CD4-positive, alpha-beta T cell (primary cell): ENCODE results near the gene DOCK9. TPM values are rescaled to one million over a fixed set of nuclear protein-coding genes. Genes with fewer than 3 reads are reported as not detected.

Experiments
- ATAC-seq: fragments of 200-7000 bp; cut with Tn5 transposase; one replicate; pipeline ENCODE4 v1.10.0; 2022; ENCODE audit warnings: mild to moderate bottlenecking; ENCODE audit not compliant: poor library complexity
- CTCF ChIA-PET: fragments of 350-600 bp; sonication (Branson Sonifier 250); formaldehyde crosslinking; loops from one replicate; lab custom pipeline; 2021; ENCODE audit warnings: antibody characterized with exemption, inconsistent platforms; lab: Charles Lee
- POLR2A ChIA-PET: fragments of 350-600 bp; sonication (Branson Sonifier 250); formaldehyde crosslinking; loops from one replicate; lab custom pipeline; 2021; ENCODE audit warnings: antibody characterized with exemption, inconsistent platforms; lab: Charles Lee
- DNase-seq, 14 experiments: peaks; one replicate each; pipeline ENCODE4 v3.0.0-alpha.2; 2013 to 2020; ENCODE audit warnings: mixed read lengths in 2 of 14
- H3K27ac ChIP-seq, 2 donors: one replicate each; pipeline versions ENCODE4 v1.5.1 to v1.7.0; 2013; ENCODE audit warnings: low read length in 2 of 2, low read depth in 1 of 2, mild to moderate bottlenecking in 1 of 2
- H3K27me3 ChIP-seq, 2 experiments: 1 replicate in 1 of 2; 2 replicates in 1 of 2; pipeline versions ENCODE4 v1.6.1 to v1.7.0; 2013; ENCODE audit warnings: low read length in 2 of 2, control low read depth in 1 of 2, mild to moderate bottlenecking in 1 of 2, moderate library complexity in 1 of 2; ENCODE audit not compliant: insufficient read depth in 2 of 2, control insufficient read depth in 1 of 2
- H3K36me3 ChIP-seq: one replicate; pipeline ENCODE4 v1.6.1; 2013; ENCODE audit warnings: low read length, control low read depth; ENCODE audit not compliant: insufficient read depth
- H3K4me1 ChIP-seq: one replicate; pipeline ENCODE4 v1.6.1; 2013; ENCODE audit warnings: low read length, control low read depth; ENCODE audit not compliant: insufficient read depth
- H3K4me3 ChIP-seq: one replicate; pipeline ENCODE4 v1.5.1; 2013; ENCODE audit warnings: mild to moderate bottlenecking, low read length, moderate library complexity
- H3K9me3 ChIP-seq, 2 experiments: 1 replicate in 1 of 2; 2 replicates in 1 of 2; pipeline versions ENCODE4 v1.6.1 to v1.7.0; 2013; ENCODE audit warnings: low read length in 2 of 2, mild to moderate bottlenecking in 2 of 2, control low read depth in 1 of 2, moderate library complexity in 1 of 2; ENCODE audit not compliant: control insufficient read depth in 1 of 2, insufficient read depth in 1 of 2
- H3K27ac Mint-ChIP-seq: one replicate; pipeline ENCODE4 v1.8.0; 2020; ENCODE audit warnings: mixed read lengths
- H3K27me3 Mint-ChIP-seq: one replicate; pipeline ENCODE4 v1.8.0; 2021; ENCODE audit warnings: mixed read lengths
- H3K36me3 Mint-ChIP-seq: one replicate; pipeline ENCODE4 v1.8.0; 2021; ENCODE audit warnings: low read depth, mixed read lengths
- H3K4me1 Mint-ChIP-seq: one replicate; pipeline ENCODE4 v1.8.0; 2021; ENCODE audit warnings: low read depth, mixed read lengths
- H3K4me3 Mint-ChIP-seq: one replicate; pipeline ENCODE4 v1.8.0; 2020; ENCODE audit warnings: mild to moderate bottlenecking, mixed read lengths
- H3K9me3 Mint-ChIP-seq: one replicate; pipeline ENCODE4 v1.8.0; 2020; ENCODE audit warnings: mixed read lengths
- CTCF ChIP-seq: fragments of 200-600 bp; IDR thresholded peaks from one replicate; pipeline ENCODE4 v1.8.0; 2022; ENCODE audit warnings: antibody characterized with exemption, mild to moderate bottlenecking
- intact Hi-C, 2 experiments: fragments of 100-400 bp; cut with DNase I in 1 of 2; cut with micrococcal nuclease in 1 of 2; formaldehyde crosslinking; loops; one replicate each; pipeline versions ENCODE4 v1.15.1 to v1.9.0; 2023 to 2025; cut with DNase I, micrococcal nuclease
- total RNA-seq, 174 experiments: library from RNA in 2 of 174; stranded (reverse) in 2 of 174; gene quantifications; one replicate each; pipeline ENCODE4 v1.2.3 and lab custom pipeline; 2021 to 2026

The DOCK9 gene
- total RNA-seq, 2 experiments from 2014 or later: 76.3 to 79.3 TPM

GRCh38 chr13:98761986-98762616 lies 215.8 kb downstream of the DOCK9 start:
- H3K4me1 Mint-ChIP-seq: no peaks in the 10 kb centered on the region
- H3K4me3 Mint-ChIP-seq: no peak overlapping the region
- H3K4me3 ChIP-seq: no peak overlapping the region
- H3K9me3 ChIP-seq: peaks cover 8 to 15% of the 10 kb centered on the region in 2 experiments
- TF ChIP-seq CTCF: no peak
- H3K27ac Mint-ChIP-seq: no peak overlapping the region
- H3K27ac ChIP-seq: no peak overlapping the region
- H3K27me3 Mint-ChIP-seq: peaks cover 23% of the 10 kb centered on the region
- DNase-seq (no peak), ATAC-seq (no peak)
- H3K36me3 Mint-ChIP-seq: no peaks in the 10 kb centered on the region
- ChIA-PET POLR2A (no interaction called here), CTCF (no interaction called here)
- H3K27me3 ChIP-seq: peaks cover 0 to 4% of the 10 kb centered on the region in 2 experiments
- no peaks in the 10 kb centered on the region for H3K36me3 ChIP-seq
- no peaks in the 10 kb centered on the region for H3K4me1 ChIP-seq
- intact Hi-C loops: no loop called here
- peaks cover 2% of the 10 kb centered on the region for H3K9me3 Mint-ChIP-seq

- Mint-ChIP-seq H3K9me3 (peaks cover 2% of the 10 kb centered on the region), H3K36me3 (no peaks in the 10 kb centered on the region), H3K27ac (no peak overlapping the region), H3K4me3 (no peak overlapping the region), H3K4me1 (no peaks in the 10 kb centered on the region), H3K27me3 (peaks cover 27% of the 10 kb centered on the region)
- Histone ChIP-seq H3K4me3 (no peak overlapping the region), H3K27ac (no peak overlapping the region), H3K9me3 (peaks cover 8 to 15% of the 10 kb centered on the region in 2 experiments), H3K36me3 (no peaks in the 10 kb centered on the region), H3K27me3 (peaks cover 0 to 6% of the 10 kb centered on the region in 2 experiments), H3K4me1 (no peaks in the 10 kb centered on the region)
- ATAC-seq: no peak
- TF ChIP-seq CTCF: no peak
- POLR2A ChIA-PET: no interaction called here
- DNase-seq: no peak
- CTCF ChIA-PET: no interaction called here
- intact Hi-C loops: no loop called here
Measured at GRCh38 chr13:98761126-98761985, 216.5 kb downstream of the DOCK9 start.

GRCh38 chr13:98755729-98756128 lies 222.1 kb downstream of the DOCK9 start:
- no peak for ATAC-seq

More at GRCh38 chr13:98755729-98756128, 222.1 kb downstream of the DOCK9 start:
- CTCF ChIA-PET: no interaction called here
- H3K9me3 Mint-ChIP-seq: peaks cover 6% of the 10 kb centered on the region
- H3K4me3 Mint-ChIP-seq: no peak overlapping the region
- peaks cover 66% of the 10 kb centered on the region for H3K27me3 Mint-ChIP-seq
- H3K36me3 Mint-ChIP-seq: no peaks in the 10 kb centered on the region
- DNase-seq: no peak
- H3K27ac Mint-ChIP-seq: no peak overlapping the region
- Histone ChIP-seq H3K9me3 (peaks cover 6 to 19% of the 10 kb centered on the region in 2 experiments), H3K27me3 (peaks cover 21 to 27% of the 10 kb centered on the region in 2 experiments), H3K36me3 (no peaks in the 10 kb centered on the region), H3K27ac (no peak overlapping the region), H3K4me3 (no peak overlapping the region), H3K4me1 (peaks cover 6% of the 10 kb centered on the region)
- POLR2A ChIA-PET: no interaction called here
- no peak for TF ChIP-seq CTCF
- intact Hi-C loops: no loop called here
- peaks cover 6% of the 10 kb centered on the region for H3K4me1 Mint-ChIP-seq
